ENCODE results near the gene PCK1. TPM values are rescaled to one million over a fixed set of nuclear protein-coding genes. Genes with fewer than 3 reads are reported as not detected.

The PCK1 gene
- total RNA-seq, 4 donors from 2014 or later = 0.56 to 3.4 (median 2.2) TPM

DNA sequence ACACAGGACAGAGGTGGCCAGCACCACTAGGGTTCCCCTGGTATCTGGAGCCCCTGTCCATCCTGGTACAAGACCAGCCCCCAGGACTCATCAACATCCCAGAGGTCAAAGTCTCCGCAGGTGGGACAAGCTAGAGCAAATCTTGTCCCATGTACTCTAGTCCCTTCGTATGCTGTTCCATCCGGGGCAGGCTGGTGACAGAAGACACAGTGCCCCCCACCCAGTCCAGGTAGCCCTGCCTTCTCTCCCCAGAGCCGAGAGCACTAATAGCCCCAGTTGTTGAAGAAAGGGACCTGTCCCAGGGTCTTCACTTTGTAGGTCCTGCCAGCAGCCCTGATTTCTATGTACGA is 21.1 kb downstream of the PCK1 start:
- no peak for DNase-seq
- TF ChIP-seq, protein P1, sequence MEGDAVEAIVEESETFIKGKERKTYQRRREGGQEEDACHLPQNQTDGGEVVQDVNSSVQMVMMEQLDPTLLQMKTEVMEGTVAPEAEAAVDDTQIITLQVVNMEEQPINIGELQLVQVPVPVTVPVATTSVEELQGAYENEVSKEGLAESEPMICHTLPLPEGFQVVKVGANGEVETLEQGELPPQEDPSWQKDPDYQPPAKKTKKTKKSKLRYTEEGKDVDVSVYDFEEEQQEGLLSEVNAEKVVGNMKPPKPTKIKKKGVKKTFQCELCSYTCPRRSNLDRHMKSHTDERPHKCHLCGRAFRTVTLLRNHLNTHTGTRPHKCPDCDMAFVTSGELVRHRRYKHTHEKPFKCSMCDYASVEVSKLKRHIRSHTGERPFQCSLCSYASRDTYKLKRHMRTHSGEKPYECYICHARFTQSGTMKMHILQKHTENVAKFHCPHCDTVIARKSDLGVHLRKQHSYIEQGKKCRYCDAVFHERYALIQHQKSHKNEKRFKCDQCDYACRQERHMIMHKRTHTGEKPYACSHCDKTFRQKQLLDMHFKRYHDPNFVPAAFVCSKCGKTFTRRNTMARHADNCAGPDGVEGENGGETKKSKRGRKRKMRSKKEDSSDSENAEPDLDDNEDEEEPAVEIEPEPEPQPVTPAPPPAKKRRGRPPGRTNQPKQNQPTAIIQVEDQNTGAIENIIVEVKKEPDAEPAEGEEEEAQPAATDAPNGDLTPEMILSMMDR (IDR thresholded peaks at IDR 0.05) = no peak
- TF ChIP-seq POLR2A (IDR thresholded peaks at IDR 0.05) = no peak
- Histone ChIP-seq H3K9me3 (no peaks in the 10 kb centered on the region), H3K27ac (peak overlapping the region; percentile 22 to 72 (median 55)), H3K27me3 (no peaks in the 10 kb centered on the region), H3K36me3 (no peaks in the 10 kb centered on the region), H3K4me3 (replicated peaks in 1 of 3) (no peak overlapping the region), H3K4me1 (peaks cover 11 to 33% of the 10 kb centered on the region in 2 donors)
- intact Hi-C loops (cut with DNase I) = no loop called here
- WGBS, 2 donors = 70 to 79% methylated on average over 5 of the region's 5 CpGs

DNA sequence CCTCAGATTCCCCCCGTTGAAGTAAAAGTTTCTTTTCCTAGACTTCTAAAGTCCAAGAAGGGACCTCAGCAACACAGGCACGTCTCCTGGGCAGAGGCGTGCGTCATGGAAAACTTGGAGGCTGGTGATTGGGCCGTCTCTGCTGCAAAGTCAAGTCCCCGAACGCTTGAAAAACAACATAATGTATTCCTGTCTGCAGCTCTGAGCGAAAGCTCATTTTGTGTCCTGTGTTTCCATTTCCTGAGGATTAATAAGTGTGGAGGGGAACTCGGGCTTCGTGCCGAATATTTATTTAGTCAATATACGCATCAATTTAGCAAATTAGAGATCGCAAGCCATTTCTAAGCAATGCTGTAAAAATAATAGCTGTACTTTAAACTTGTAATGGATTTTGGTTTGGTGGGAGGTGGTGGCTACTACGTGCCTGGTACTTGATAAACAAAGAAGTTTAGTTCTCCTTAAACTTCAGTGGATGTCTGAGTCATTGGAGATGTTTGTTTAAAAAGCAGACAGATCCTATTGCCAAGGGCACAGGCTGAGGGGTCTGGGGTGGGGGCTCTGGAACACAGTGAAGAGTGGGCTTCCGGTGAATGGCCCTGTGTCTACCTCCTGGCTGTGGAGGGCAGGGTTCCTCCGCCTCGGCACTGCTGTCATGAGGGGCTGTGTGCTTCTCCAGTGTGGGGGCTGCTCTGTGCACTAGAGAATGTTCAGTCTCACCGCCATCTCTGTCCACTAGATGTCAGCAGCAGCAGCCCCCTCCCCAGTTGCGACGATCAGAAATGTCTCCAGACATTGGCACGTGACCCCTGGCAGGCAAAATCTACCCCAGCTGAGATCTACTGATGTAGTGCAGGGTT is 21.8 kb downstream of the PCK1 start:
- intact Hi-C loops (cut with DNase I) = no loop called here
- 11 to 13% methylated on average over 19 to 21 of the region's 21 CpGs for WGBS, 2 donors
- H3K36me3 ChIP-seq = no peaks in the 10 kb centered on the region
- TF ChIP-seq, protein P1 (IDR thresholded peaks at IDR 0.05) = peak in 2 of 6 experiments; percentile 26 to 34
- TF ChIP-seq POLR2A (IDR thresholded peaks at IDR 0.05) = peak in 1 of 2 donors; percentile 49
- no peaks in the 10 kb centered on the region for H3K9me3 ChIP-seq
- no peak overlapping the region for H3K4me3 ChIP-seq (replicated peaks in 1 of 3)
- peaks cover 11 to 33% of the 10 kb centered on the region in 2 donors for H3K4me1 ChIP-seq
- no peaks in the 10 kb centered on the region for H3K27me3 ChIP-seq
- DNase-seq = peak; percentile 71
- H3K27ac ChIP-seq = peak overlapping the region; percentile 36 to 72 (median 55)

DNA sequence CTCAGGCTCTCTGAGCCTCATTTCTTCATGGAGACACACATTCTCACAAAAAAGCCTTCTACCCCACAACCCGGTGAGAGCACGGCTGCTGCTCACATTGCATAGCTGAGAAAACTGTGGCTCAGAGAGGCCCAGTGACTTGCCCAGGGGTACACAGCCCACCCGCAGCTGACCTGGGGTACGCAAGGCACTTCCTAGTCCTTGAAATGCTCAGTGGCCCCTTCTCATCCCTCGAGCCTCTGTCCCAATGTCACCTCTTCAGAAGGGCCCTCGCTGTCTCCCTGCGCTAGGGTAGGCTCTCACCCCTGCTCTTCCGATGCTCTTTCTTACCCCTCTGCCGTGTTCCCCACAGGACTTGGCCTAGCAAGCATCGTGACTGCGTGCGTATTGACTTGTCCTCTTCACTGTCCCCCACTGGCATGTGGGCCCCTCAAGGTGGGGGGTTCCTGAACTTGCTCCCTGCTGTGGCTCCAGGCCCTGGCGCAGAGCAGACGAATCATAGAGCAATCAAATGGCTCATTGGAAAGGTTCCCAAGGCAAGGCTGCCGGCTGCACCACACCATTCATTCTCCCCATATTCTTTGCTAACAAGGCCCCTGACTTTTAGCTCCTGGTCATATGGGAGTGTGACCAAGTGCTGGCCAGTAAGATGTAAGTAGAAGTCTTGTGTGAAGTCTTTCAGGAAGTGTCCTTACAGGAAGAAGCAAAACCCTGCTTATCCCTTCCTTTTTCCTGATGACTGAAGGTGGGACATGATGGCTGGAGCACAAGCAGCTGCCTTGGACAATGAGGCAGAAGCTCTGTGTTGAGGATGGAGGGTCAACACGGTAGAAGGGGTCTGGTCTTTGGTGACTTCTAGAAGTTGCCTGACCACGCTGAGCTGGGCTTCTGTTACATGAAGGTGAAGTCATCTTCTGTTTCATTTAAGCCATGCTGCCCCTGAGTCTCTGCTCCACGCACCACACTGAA is 22.7 kb downstream of the PCK1 start:
- DNase-seq = no peak
- H3K36me3 ChIP-seq = no peaks in the 10 kb centered on the region
- no peaks in the 10 kb centered on the region for H3K27me3 ChIP-seq
- TF ChIP-seq POLR2A (IDR thresholded peaks at IDR 0.05) = no peak
- TF ChIP-seq, protein P1 (IDR thresholded peaks at IDR 0.05) = no peak
- no peak overlapping the region for H3K4me3 ChIP-seq (replicated peaks in 1 of 3)
- H3K27ac ChIP-seq = peak overlapping the region in 2 of 3 donors; percentile 44 to 72
- peaks cover 11 to 33% of the 10 kb centered on the region in 2 donors for H3K4me1 ChIP-seq
- WGBS, 2 donors = 86 to 88% methylated on average over 16 to 18 of the region's 18 CpGs
- no peaks in the 10 kb centered on the region for H3K9me3 ChIP-seq
- intact Hi-C loops (cut with DNase I) = no loop called here

DNA sequence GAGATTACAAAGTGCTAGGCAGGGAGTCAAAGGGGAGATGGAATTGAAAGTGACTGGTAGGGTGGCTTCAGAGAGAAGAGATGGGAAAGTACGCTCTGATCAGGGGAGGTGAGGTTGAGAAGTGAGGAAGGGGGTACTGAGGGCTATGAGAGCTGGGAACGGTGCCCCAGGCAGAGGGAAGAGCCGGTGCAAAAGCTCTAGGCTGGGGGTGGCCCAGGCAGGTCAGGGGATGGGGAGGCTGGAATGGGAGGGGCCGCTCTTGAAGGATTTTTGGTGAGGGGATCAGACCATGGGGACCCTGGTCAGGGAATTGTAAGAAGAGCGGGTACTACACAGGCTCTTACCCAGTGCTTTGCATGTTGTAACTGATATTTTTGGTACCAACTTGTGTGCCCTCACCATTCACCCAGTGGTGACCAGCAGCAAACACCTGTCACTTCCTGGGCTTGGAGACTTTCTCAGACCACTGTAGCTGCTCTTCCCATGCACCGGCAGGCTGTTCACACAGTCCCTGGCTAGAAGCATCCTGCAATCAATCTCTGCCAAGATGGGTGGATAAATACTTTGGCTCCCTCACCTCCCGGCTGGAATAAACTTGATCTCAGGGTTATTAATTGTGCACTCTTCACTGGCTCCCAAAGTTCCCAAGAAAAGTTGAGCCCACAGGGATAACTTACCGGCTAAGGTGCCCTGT is 24.0 kb downstream of the PCK1 start:
- H3K27ac ChIP-seq = no peak overlapping the region
- TF ChIP-seq, protein P1 (IDR thresholded peaks at IDR 0.05) = no peak
- no peak for TF ChIP-seq POLR2A (IDR thresholded peaks at IDR 0.05)
- H3K4me3 ChIP-seq (replicated peaks in 1 of 3) = no peak overlapping the region
- H3K36me3 ChIP-seq = no peaks in the 10 kb centered on the region
- intact Hi-C loops (cut with DNase I) = no loop called here
- no peaks in the 10 kb centered on the region for H3K9me3 ChIP-seq
- WGBS, 2 donors = 75 to 81% methylated on average over 8 of the region's 8 CpGs
- H3K4me1 ChIP-seq = peaks cover 11 to 33% of the 10 kb centered on the region in 2 donors
- no peak for DNase-seq
- no peaks in the 10 kb centered on the region for H3K27me3 ChIP-seq
